HUES64 (cell line): ENCODE results near the gene ABI3BP. TPM values are rescaled to one million over a fixed set of nuclear protein-coding genes. Genes with fewer than 3 reads are reported as not detected.

ENCODE experiments used
- H3K27ac ChIP-seq: 2 replicates; pipeline ENCODE4 v1.7.0; 2013; ENCODE audit warnings: low read depth, low read length, inconsistent platforms
- H3K27me3 ChIP-seq: 2 replicates; pipeline ENCODE4 v1.6.1; 2013; ENCODE audit warnings: mild to moderate bottlenecking, low read length; ENCODE audit not compliant: insufficient read depth
- H3K36me3 ChIP-seq: 2 replicates; pipeline ENCODE4 v1.6.1; 2013; ENCODE audit warnings: mild to moderate bottlenecking, low read length; ENCODE audit not compliant: insufficient read depth
- H3K4me1 ChIP-seq: 2 replicates; pipeline ENCODE4 v1.6.1; 2013; ENCODE audit warnings: mild to moderate bottlenecking, low read length, moderate library complexity; ENCODE audit not compliant: insufficient read depth
- H3K4me3 ChIP-seq: 2 replicates; pipeline ENCODE4 v1.5.1; 2013; ENCODE audit warnings: mild to moderate bottlenecking, low read length, moderate library complexity
- H3K9ac ChIP-seq: 2 replicates; pipeline ENCODE4 v1.6.1; 2013; ENCODE audit warnings: mild to moderate bottlenecking, low read depth, low read length
- H3K9me3 ChIP-seq: 2 replicates; pipeline ENCODE4 v1.6.1; 2013; ENCODE audit warnings: low read depth, low read length; ENCODE audit not compliant: insufficient read depth
- whole genome bisulfite sequencing: fragments of 150-250, 120-280 bp; methylation state at CpG from one replicate; pipeline ENCODE4 v1.1.7; 2013; ENCODE audit warnings: missing lambda C conversion rate; 5-methylcytosine and 5-hydroxymethylcytosine counted together
- polyA plus RNA-seq, 2 experiments: library from polyadenylated mRNA; stranded (reverse); fragments of 50-300 nt; gene quantifications; one replicate each; pipeline ENCODE4 v1.2.3, GENCODE V29; 2013

Gene ABI3BP
- polyA plus RNA-seq (2013, experiment 1 of 2): not detected
- polyA plus RNA-seq (2013, experiment 2 of 2): 0.25 TPM

- Histone ChIP-seq H3K27me3 (no peaks in the 10 kb centered on the region), H3K4me3 (no peak within 1 kb of the TSS)
- 73% methylated on average over 5 of the region's 5 CpGs for WGBS
These were observed at the start of gene ABI3BP for GRCh38 chr3:100993309-100993708. ABI3BP (minus strand) TSS chr3:100993421; CDS start chr3:100993384, 37 bp downstream.

GRCh38 chr3:101039285-101039684 lies 46.1 kb upstream of the ABI3BP start:
- Histone ChIP-seq H3K27me3 (no peaks in the 10 kb centered on the region), H3K4me3 (no peak overlapping the region), H3K9ac (no peak overlapping the region), H3K9me3 (no peaks in the 10 kb centered on the region; the same call in 1 of the 2 replicates), H3K27ac (no peak overlapping the region), H3K4me1 (peaks cover 16% of the 10 kb centered on the region), H3K36me3 (no peaks in the 10 kb centered on the region)
- 96% methylated on average over 2 of the region's 2 CpGs for WGBS

More at GRCh38 chr3:100993309-100993708, at the start of gene ABI3BP:
- no peaks in the 10 kb centered on the region for H3K36me3 ChIP-seq
- H3K9ac ChIP-seq: no peak within 1 kb of the TSS
- no peak within 1 kb of the TSS for H3K27ac ChIP-seq
- H3K4me1 ChIP-seq: no peaks in the 10 kb centered on the region
- no peaks in the 10 kb centered on the region for H3K9me3 ChIP-seq

DNA sequence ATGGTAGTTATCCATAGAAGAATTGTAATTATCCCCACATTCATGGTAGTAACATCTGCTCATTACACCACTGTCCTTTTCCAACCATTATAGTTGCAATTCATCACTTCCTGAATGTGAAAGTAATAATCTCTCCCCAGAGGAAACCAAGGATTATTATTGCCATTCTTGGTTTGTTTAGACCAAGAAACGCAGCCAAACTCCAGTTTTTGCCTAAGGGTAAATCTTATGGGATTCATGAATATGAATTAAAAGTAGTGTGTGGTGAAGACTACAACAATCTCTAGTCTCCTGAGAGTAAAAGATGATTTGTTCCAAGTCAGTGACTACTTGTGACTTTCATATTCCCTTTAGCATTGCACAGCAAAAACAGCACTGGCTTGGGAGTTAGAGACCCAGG lies 45.7 kb upstream of the ABI3BP start:
- H3K27me3 ChIP-seq: no peaks in the 10 kb centered on the region
- peaks cover 16% of the 10 kb centered on the region for H3K4me1 ChIP-seq
- no peaks in the 10 kb centered on the region for H3K36me3 ChIP-seq
- 93% methylated on average over 1 of the region's 1 CpG for WGBS
- no peak overlapping the region for H3K27ac ChIP-seq
- no peaks in the 10 kb centered on the region; the same call in 1 of the 2 replicates for H3K9me3 ChIP-seq
- H3K4me3 ChIP-seq: no peak overlapping the region
- no peak overlapping the region for H3K9ac ChIP-seq

GRCh38 chr3:101038393-101038792 lies 45.2 kb upstream of the ABI3BP start:
- H3K36me3 ChIP-seq: no peaks in the 10 kb centered on the region
- H3K4me3 ChIP-seq: no peak overlapping the region
- WGBS: 93% methylated on average over 1 of the region's 1 CpG
- H3K4me1 ChIP-seq: peaks cover 16% of the 10 kb centered on the region
- no peaks in the 10 kb centered on the region for H3K27me3 ChIP-seq
- H3K27ac ChIP-seq: no peak overlapping the region
- no peak overlapping the region for H3K9ac ChIP-seq
- no peaks in the 10 kb centered on the region; the same call in 1 of the 2 replicates for H3K9me3 ChIP-seq

- no peaks in the 10 kb centered on the region; the same call in 1 of the 2 replicates for H3K9me3 ChIP-seq
- H3K36me3 ChIP-seq: no peaks in the 10 kb centered on the region
- H3K4me3 ChIP-seq: no peak overlapping the region
- no peak overlapping the region for H3K27ac ChIP-seq
- H3K9ac ChIP-seq: no peak overlapping the region
- peaks cover 16% of the 10 kb centered on the region for H3K4me1 ChIP-seq
- H3K27me3 ChIP-seq: no peaks in the 10 kb centered on the region
- 81% methylated on average over 5 of the region's 5 CpGs for WGBS
These were observed 44.4 kb upstream of the ABI3BP start for GRCh38 chr3:101037613-101038012.

GRCh38 chr3:101036676-101037075 lies 43.5 kb upstream of the ABI3BP start:
- Histone ChIP-seq H3K4me1 (peaks cover 16% of the 10 kb centered on the region), H3K9ac (no peak overlapping the region), H3K27ac (peak overlapping the region; percentile 13; the same call in 1 of the 2 replicates), H3K9me3 (no peaks in the 10 kb centered on the region; the same call in 1 of the 2 replicates), H3K36me3 (no peaks in the 10 kb centered on the region), H3K4me3 (no peak overlapping the region), H3K27me3 (no peaks in the 10 kb centered on the region)
- 91% methylated on average over 3 of the region's 3 CpGs for WGBS

DNA sequence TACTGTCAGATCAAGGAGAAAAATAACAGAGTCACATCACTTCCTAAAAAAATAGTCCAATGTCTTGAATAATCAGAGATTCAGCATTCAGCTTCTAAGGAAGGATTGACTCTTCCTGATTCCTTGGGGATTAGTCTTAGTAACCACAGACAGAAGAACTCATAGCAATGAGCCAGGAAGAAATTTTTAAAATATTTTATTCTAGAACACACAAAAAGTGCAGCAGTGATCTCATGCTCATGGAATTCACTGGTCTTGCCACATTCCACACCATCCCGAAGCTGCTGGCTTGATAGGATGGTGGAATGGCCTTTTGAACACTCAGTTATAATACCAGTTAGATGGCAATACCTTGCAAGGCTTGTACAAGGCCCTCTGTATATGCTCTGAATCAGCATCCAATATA lies 43.0 kb upstream of the ABI3BP start:
- no peak overlapping the region for H3K4me3 ChIP-seq
- no peaks in the 10 kb centered on the region for H3K27me3 ChIP-seq
- H3K9ac ChIP-seq: no peak overlapping the region
- no peaks in the 10 kb centered on the region for H3K36me3 ChIP-seq
- H3K4me1 ChIP-seq: peaks cover 16% of the 10 kb centered on the region
- WGBS: 80% methylated on average over 1 of the region's 1 CpG
- H3K27ac ChIP-seq: peak overlapping the region; percentile 13; the same call in 1 of the 2 replicates
- no peaks in the 10 kb centered on the region; the same call in 1 of the 2 replicates for H3K9me3 ChIP-seq

- Histone ChIP-seq H3K36me3 (no peaks in the 10 kb centered on the region), H3K27me3 (no peaks in the 10 kb centered on the region), H3K9ac (no peak overlapping the region), H3K4me1 (no peaks in the 10 kb centered on the region), H3K27ac (no peak overlapping the region), H3K4me3 (no peak overlapping the region), H3K9me3 (no peaks in the 10 kb centered on the region)
- WGBS: 93% methylated on average over 4 of the region's 5 CpGs
These were observed 34.1 kb upstream of the ABI3BP start for GRCh38 chr3:101027286-101027685.

DNA sequence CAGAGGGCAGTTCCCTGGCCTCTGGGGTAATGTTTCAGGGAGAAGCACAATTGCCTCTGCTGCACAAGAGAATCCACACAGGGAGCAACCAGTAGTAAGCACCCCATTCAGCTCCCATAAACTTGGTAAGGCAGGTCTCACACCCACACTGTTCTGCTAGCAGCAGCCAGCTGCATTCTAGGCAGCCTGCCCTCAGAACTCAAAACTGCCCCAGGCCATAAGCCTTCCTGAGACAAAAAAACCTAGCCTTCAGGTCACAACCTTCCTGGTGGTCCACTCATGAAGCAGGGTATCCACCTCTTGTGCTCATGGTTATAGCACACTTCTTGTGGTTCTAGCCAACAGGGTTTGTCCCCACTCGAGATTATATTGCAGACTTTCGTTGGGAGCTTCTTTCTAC lies 33.7 kb upstream of the ABI3BP start:
- Histone ChIP-seq H3K9me3 (no peaks in the 10 kb centered on the region), H3K27me3 (no peaks in the 10 kb centered on the region), H3K9ac (no peak overlapping the region), H3K27ac (no peak overlapping the region), H3K4me1 (no peaks in the 10 kb centered on the region), H3K36me3 (no peaks in the 10 kb centered on the region), H3K4me3 (no peak overlapping the region)
- 84% methylated on average over 2 of the region's 2 CpGs for WGBS

GRCh38 chr3:101026244-101026643 lies 33.0 kb upstream of the ABI3BP start:
- no peak overlapping the region for H3K27ac ChIP-seq
- H3K4me1 ChIP-seq: no peaks in the 10 kb centered on the region
- no peaks in the 10 kb centered on the region for H3K36me3 ChIP-seq
- WGBS: 92% methylated on average over 2 of the region's 2 CpGs
- no peaks in the 10 kb centered on the region for H3K9me3 ChIP-seq
- no peak overlapping the region for H3K4me3 ChIP-seq
- H3K9ac ChIP-seq: no peak overlapping the region
- H3K27me3 ChIP-seq: no peaks in the 10 kb centered on the region

DNA sequence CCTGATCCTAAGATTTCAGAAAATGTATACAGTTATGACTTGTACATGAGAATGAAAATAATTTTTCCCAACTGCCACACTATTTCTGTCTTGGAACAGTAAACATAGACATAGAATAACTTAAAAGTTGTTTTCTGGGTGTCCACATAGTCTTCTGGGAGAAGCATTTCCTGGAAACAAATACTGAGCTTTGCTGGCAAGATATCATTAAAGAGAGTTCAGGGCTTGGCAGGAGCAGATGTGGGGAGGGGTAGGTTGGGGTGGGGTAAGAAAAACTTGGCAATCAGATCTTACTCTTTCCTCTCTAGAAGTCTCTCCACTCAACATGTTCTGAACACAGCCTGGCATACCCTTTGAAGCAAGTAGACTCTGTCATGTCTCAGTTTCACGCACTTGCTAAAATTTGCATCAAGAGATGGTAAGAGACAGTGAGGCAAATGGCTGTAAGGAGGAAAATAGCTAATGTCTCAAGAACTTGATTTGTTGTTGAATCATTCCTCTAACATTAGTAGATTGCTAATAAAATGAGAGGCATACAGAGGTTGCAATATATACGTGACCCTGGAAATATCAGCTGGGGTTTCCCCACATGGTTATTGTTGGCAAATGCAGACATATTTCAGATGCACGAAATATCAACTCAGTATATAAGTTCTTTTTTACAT lies 27.3 kb upstream of the ABI3BP start:
- Histone ChIP-seq H3K27ac (no peak overlapping the region), H3K4me3 (no peak overlapping the region), H3K27me3 (no peaks in the 10 kb centered on the region), H3K9me3 (no peaks in the 10 kb centered on the region), H3K9ac (no peak overlapping the region), H3K36me3 (no peaks in the 10 kb centered on the region), H3K4me1 (no peaks in the 10 kb centered on the region)
- WGBS: 100% methylated on average over 2 of the region's 3 CpGs
